ENCODE data around the gene FBLN7.

- TF ChIP-seq EP300 (IDR thresholded peaks at IDR 0.05; ENCODE audit: borderline replicate concordance in 1 of 2, low read depth in 2 of 2, low read length in 2 of 2) (no peak), TAF1 (IDR thresholded peaks at IDR 0.05; ENCODE audit: low read depth, low read length) (no peak)
These were observed 10.3 kb downstream of the FBLN7 start for GRCh38 chr2:112148477-112148876.

All from H1 (cell line).